GM19099 (cell line): ENCODE measurements around the gene DES.

Source experiments
- POLR2A ChIP-seq: IDR thresholded peaks from 3 replicates; pipeline ENCODE4 v1.6.1; 2011; ENCODE audit warnings: low read depth; ENCODE audit not compliant: insufficient read length; ENCODE audit errors: extremely low read depth

Gene DES

GRCh38 chr2:219408204-219408603 lies 10.0 kb upstream of the DES start:
- no peak for TF ChIP-seq POLR2A

- TF ChIP-seq POLR2A: no peak
Measured at GRCh38 chr2:219408631-219409030, 9.5 kb upstream of the DES start.

GRCh38 chr2:219409619-219410018 lies 8.6 kb upstream of the DES start:
- no peak for TF ChIP-seq POLR2A

- no peak for TF ChIP-seq POLR2A
Measured at GRCh38 chr2:219410390-219410789, 7.8 kb upstream of the DES start.

- TF ChIP-seq POLR2A: no peak
Measured at GRCh38 chr2:219414857-219415256, 3.3 kb upstream of the DES start.

- no peak for TF ChIP-seq POLR2A
Measured at GRCh38 chr2:219415580-219416234, 2.5 kb upstream of the DES start.

- no peak for TF ChIP-seq POLR2A
Measured at GRCh38 chr2:219416235-219416602, 2.0 kb upstream of the DES start.

- no peak for TF ChIP-seq POLR2A
Measured at GRCh38 chr2:219416938-219417337, 1.2 kb upstream of the DES start.

- no peak for TF ChIP-seq POLR2A
Measured at GRCh38 chr2:219417374-219417773, 803 bp upstream of the DES start.

GRCh38 chr2:219419012-219419324 lies 791 bp downstream of the DES start:
- no peak for TF ChIP-seq POLR2A

- no peak for TF ChIP-seq POLR2A
Measured at GRCh38 chr2:219419331-219420197, 1.4 kb downstream of the DES start.

- no peak for TF ChIP-seq POLR2A
Measured at GRCh38 chr2:219420687-219421086, 2.5 kb downstream of the DES start.

- TF ChIP-seq POLR2A: no peak
Measured at GRCh38 chr2:219421323-219421722, 3.1 kb downstream of the DES start.

- no peak for TF ChIP-seq POLR2A
Measured at GRCh38 chr2:219422952-219423534, 4.9 kb downstream of the DES start.

- no peak for TF ChIP-seq POLR2A
Measured at GRCh38 chr2:219423652-219424377, 5.6 kb downstream of the DES start.

- TF ChIP-seq POLR2A: no peak
Measured at GRCh38 chr2:219425238-219426067, 7.3 kb downstream of the DES start.

GRCh38 chr2:219426068-219426443 lies 7.9 kb downstream of the DES start:
- TF ChIP-seq POLR2A: no peak
